NT2/D1 (cell line): ENCODE data around the gene LRCH3.

Experiments used
- SUZ12 ChIP-seq: IDR thresholded peaks from 2 replicates; pipeline ENCODE4 v1.6.1; 2011; ENCODE audit not compliant: insufficient read length, insufficient read depth; ENCODE audit errors: extremely low read depth
- YY1 ChIP-seq: IDR thresholded peaks from 2 replicates; pipeline ENCODE4 v1.6.1; 2011; ENCODE audit not compliant: insufficient read length, insufficient read depth
- ZNF274 ChIP-seq: IDR thresholded peaks from 2 replicates; pipeline ENCODE4 v1.6.1; 2011; ENCODE audit warnings: mild to moderate bottlenecking, low read depth, low read length

DNA sequence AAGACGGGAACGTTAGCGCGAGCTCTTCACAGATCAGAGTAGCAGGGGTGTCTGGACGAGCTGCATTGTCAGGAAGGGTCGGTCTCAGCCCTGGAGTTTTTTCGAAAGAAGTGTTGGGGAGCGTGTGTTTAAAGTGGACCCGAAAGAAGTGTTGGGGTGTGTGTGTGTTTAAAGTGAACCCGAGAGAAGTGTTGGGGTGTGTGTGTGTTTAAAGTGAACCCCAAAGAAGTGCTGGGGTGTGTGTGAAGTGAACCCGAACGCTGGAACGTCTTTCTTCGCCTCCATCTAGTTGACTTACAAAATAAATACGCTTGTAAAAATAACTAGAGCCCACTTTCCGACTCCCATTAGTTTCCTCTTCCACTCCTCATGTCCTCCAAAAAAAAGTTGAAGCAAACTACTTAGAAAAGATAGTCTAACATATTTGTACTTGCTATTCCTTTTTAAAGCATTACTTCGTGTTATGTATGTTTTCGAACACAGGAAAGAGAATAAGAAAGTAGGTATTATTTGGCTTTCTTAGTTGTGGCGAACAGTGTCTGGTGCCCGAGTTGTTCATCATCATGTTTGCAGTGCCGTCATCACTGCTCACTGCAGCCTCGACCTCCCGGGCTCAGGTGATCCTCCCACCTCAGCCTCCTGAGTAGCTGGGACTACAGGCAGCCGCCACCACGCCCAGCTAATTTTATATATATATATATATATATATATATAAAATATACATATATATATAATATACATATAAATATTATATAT lies 1.0 kb downstream of the LRCH3 start:
- TF ChIP-seq YY1 (no peak), ZNF274 (no peak), SUZ12 (no peak)
